RWPE1 (cell line): Measurements from ENCODE around the gene ELP1.
"Not testable (repeated sequence)": the region's sequence is repeated elsewhere in the genome, so short reads cannot be mapped to it uniquely, and the experiment has no call there.

Source experiments
- CTCF ChIA-PET: fragments of 350-600 bp; sonication (Branson Sonifier 250); formaldehyde crosslinking; extraction: SDS; loops from one replicate; lab custom pipeline; 2021; lab: Yijun Ruan, JAX
- POLR2A ChIA-PET: fragments of 400-600 bp; formaldehyde crosslinking; extraction: SDS; loops from one replicate; lab custom pipeline; 2020; ENCODE audit warnings: antibody characterized with exemption; ENCODE audit not compliant: low non-redundant PET; lab: Yijun Ruan, JAX
- DNase-seq: peaks from one replicate; pipeline ENCODE4 v3.0.0; 2012; ENCODE audit warnings: low spot score
- H3K27ac ChIP-seq: fragments of 450-650 bp; 2 replicates; pipeline ENCODE4 v1.5.1; 2017
- TF ChIP-seq, protein P1 (sequence below): fragments of 450-650 bp; conservative IDR thresholded peaks from 2 replicates; pipeline ENCODE4 v1.5.1; 2017; ENCODE audit warnings: low read depth, mild to moderate bottlenecking

ELP1 gene

DNA sequence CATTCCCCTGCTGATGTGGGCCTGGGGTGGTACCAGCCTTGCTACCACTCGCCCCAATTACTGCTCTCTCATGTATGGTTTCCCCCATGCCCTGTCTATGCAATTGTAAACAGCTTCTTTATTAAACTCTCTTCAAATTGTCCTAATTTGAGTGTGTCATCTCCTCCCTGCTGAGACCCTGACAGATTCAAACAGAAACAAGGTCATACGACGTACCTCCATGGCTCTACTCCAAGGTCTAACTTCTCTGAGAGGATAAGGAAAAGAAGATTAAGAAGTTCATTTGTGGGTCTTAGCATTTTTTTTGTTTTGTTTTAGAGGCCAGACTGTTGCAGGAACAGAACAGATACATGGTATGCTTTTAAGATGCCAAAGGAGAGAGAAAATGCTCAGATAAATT lies 38.3 kb upstream of the ELP1 start:
- no peak for DNase-seq
- TF ChIP-seq, protein P1, sequence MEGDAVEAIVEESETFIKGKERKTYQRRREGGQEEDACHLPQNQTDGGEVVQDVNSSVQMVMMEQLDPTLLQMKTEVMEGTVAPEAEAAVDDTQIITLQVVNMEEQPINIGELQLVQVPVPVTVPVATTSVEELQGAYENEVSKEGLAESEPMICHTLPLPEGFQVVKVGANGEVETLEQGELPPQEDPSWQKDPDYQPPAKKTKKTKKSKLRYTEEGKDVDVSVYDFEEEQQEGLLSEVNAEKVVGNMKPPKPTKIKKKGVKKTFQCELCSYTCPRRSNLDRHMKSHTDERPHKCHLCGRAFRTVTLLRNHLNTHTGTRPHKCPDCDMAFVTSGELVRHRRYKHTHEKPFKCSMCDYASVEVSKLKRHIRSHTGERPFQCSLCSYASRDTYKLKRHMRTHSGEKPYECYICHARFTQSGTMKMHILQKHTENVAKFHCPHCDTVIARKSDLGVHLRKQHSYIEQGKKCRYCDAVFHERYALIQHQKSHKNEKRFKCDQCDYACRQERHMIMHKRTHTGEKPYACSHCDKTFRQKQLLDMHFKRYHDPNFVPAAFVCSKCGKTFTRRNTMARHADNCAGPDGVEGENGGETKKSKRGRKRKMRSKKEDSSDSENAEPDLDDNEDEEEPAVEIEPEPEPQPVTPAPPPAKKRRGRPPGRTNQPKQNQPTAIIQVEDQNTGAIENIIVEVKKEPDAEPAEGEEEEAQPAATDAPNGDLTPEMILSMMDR = no peak
- POLR2A ChIA-PET = no interaction called here
- CTCF ChIA-PET = no interaction called here
- H3K27ac ChIP-seq = no peak overlapping the region

DNA sequence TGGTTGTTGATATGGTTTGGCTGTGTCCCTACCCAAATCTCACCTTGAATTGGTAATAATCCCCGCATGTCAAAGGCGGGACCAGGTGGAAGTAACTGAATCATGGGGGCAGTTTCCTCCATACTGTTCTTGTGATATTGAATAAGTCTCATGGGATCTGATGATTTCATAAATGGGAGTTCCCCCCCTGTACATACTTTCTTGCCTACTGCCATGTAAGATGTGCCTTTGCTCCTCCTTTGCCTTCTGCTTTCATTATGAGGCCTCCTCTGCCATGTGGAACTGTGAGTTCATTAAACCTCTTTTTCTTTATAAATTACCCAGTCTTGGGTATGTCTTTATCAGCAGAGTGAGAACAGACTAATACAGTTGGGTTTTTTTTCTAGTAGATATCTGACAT lies 37.5 kb upstream of the ELP1 start:
- DNase-seq, POLR2A ChIA-PET, H3K27ac ChIP-seq: not testable (repeated sequence)
- CTCF ChIA-PET = interaction anchor here (0.7 kb wide), 1 partner anchor 204 kb away, joined by 4 read pairs; no protein-coding TSS in a partner anchor

DNA sequence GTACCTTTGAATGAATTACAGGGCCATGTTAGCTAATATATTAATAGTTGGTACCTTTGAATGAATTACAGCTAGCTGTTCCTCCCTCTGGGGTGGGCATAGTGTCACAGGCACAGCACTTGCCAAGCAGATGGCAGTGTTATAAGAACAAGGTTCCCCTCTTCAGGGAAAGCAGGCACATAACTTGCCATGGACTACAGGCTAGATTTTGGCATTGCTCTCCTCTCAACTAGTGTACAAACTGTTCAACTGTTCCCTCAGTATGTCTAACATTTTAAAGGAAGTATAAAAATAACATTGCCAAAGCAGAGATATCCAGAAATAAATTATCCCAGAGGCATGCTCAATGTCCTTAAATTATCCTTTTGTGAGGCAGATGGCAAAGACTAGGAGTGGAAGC lies 34.0 kb upstream of the ELP1 start:
- ChIA-PET POLR2A (no interaction called here), CTCF (interaction anchor here (0.5 to 0.7 kb wide), 3 partner anchors 14 to 54 kb away, joined by 3 to 6 read pairs (median 4); no protein-coding TSS in a partner anchor)
- no peak for DNase-seq
- TF ChIP-seq, protein P1 = no peak
- no peak overlapping the region for H3K27ac ChIP-seq

DNA sequence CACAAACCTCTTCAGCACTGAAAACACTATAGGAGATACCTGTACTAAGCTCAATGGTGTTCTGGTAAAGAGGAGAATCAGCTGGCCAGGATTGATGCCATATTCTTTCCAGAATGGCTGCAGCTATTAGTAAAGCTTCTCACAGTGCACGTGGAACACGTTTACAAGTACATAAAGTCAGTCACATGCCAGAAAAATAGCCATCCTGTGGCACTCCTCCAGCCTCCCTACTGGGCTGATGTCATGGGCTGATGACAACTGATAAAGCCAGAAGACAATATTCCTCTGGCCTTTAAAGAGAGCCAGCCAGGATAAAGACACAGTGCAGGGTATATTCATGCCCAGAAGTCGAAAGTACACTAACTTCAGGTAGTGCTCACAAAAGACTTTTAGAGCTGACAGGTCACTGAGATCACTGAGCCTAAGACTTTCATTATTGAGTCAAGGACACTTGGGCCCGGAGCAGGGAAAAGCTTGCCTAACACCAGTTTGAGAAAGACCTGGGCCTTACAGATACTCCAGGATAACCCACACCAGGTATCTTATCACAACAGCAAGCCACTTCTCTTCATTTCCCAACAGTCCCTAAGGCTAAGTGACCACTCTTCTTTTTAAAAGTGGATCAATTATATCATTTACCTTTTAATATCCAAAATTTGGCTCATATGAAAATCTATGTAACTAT lies 29.7 kb upstream of the ELP1 start:
- ChIA-PET CTCF (interaction anchor here (0.5 to 1.7 kb wide), 7 partner anchors 9 to 1386 kb away, joined by 3 to 7 read pairs (median 3); no protein-coding TSS in a partner anchor), POLR2A (no interaction called here)
- no peak for DNase-seq
- TF ChIP-seq, protein P1 = no peak
- H3K27ac ChIP-seq = no peak overlapping the region

DNA sequence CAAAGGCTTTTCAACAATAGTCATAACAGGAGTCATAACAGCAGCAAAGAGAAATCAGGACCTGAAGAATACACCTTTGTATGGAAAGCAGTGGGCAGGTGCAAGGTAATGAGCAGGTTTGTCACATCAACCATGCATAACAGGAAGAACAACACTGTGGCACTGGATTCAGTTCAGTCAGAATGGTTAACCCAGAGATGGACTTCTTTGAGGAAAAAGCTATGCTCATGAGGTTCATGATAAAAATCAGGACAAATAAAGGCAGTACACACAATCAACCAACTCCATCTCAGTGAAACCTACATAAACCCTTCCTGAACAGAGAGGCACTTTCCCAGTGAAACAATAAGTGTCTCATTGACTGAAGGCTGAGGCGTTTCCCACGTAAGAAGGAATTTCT lies 27.2 kb upstream of the ELP1 start:
- TF ChIP-seq, protein P1 = no peak
- POLR2A ChIA-PET = no interaction called here
- DNase-seq = no peak
- no peak overlapping the region for H3K27ac ChIP-seq
- CTCF ChIA-PET = interaction anchor here (0.6 kb wide), 1 partner anchor 480 kb away, joined by 3 read pairs; no protein-coding TSS in a partner anchor

DNA sequence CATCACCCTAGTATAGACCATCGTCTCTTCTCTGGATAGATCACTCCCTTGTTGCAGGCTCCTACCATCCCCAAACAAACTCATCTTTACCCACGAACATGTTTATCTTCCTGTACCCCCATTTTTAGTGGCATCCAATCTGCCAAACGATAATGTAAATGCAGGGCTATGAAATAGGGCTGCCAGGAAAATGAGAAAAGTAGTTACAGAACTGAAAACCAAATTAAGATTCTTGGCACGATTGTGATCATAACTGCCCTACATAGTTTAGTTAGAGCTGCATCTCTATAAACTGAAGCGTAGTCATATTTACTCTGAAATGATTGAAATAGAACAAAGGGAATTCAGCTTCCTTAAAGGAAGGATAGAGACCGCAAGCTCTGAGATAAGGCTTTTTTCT lies 26.4 kb upstream of the ELP1 start:
- ChIA-PET POLR2A (no interaction called here), CTCF (interaction anchor here (0.6 kb wide), 1 partner anchor 20 kb away, joined by 3 read pairs; no protein-coding TSS in a partner anchor)
- TF ChIP-seq, protein P1 = no peak
- H3K27ac ChIP-seq = no peak overlapping the region
- DNase-seq = no peak

DNA sequence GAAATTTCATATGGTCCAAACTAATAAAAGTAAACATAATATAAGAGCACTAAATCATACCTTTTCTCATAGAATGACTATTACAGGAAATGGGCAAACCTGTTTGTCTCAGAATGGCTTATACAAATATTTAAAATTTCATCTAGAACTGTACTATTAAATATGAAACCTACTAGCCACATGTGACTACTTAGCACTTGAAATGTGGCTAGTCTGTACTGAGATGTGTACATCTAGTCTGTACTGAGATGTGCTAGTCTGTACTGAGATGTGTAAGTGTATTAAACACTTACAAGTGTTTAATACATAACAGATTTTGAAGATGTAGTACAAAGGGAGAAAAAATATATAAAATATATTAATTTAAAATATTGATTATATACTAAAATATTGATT lies 22.7 kb upstream of the ELP1 start:
- POLR2A ChIA-PET = no interaction called here
- H3K27ac ChIP-seq = no peak overlapping the region
- no peak for DNase-seq
- TF ChIP-seq, protein P1 = no peak
- CTCF ChIA-PET = no interaction called here
